ENCODE measurements around the gene SRP9. TPM values are rescaled to one million over a fixed set of nuclear protein-coding genes. Genes with fewer than 3 reads are reported as not detected.

Gene SRP9
- total and polyA plus RNA-seq, 10 of the 15 experiments (the other 5 are each of a cell fraction or from before 2014, with no cell fraction given) = 248 to 1,200 (median 514) TPM

- TF ChIP-seq, protein P1, sequence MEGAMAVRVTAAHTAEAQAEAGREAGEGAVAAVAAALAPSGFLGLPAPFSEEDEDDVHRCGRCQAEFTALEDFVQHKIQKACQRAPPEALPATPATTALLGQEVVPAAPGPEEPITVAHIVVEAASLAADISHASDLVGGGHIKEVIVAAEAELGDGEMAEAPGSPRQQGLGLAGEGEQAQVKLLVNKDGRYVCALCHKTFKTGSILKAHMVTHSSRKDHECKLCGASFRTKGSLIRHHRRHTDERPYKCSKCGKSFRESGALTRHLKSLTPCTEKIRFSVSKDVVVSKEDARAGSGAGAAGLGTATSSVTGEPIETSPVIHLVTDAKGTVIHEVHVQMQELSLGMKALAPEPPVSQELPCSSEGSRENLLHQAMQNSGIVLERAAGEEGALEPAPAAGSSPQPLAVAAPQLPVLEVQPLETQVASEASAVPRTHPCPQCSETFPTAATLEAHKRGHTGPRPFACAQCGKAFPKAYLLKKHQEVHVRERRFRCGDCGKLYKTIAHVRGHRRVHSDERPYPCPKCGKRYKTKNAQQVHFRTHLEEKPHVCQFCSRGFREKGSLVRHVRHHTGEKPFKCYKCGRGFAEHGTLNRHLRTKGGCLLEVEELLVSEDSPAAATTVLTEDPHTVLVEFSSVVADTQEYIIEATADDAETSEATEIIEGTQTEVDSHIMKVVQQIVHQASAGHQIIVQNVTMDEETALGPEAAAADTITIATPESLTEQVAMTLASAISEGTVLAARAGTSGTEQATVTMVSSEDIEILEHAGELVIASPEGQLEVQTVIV (IDR thresholded peaks at IDR 0.05; ENCODE audit: borderline replicate concordance, partially characterized antibody) = no peak
- TF ChIP-seq YBX1 (IDR thresholded peaks at IDR 0.05) (no peak), IKZF1 (conservative IDR thresholded peaks at IDR 0.05) (no peak), BCL11A (IDR thresholded peaks at IDR 0.05; ENCODE audit: low read depth, low read length) (no peak), ZNF24 (IDR thresholded peaks at IDR 0.05) (no peak), EED (IDR thresholded peaks at IDR 0.05; ENCODE audit: low read depth) (no peak), CHD4 (IDR thresholded peaks at IDR 0.05) (no peak), TCF7 (IDR thresholded peaks at IDR 0.05; ENCODE audit: borderline replicate concordance) (no peak), NFXL1 (IDR thresholded peaks at IDR 0.05; ENCODE audit: borderline replicate concordance) (no peak)
Observed at GRCh38 chr1:225762002-225762441, 15.6 kb upstream of the SRP9 start (continued).

GRCh38 chr1:225762444-225762843 lies 15.2 kb upstream of the SRP9 start:
- Histone ChIP-seq H3K4me2 (ENCODE audit: control insufficient read depth, insufficient read depth) (no peak overlapping the region), H3K36me3 (ENCODE audit: control insufficient read depth in 2 of 2, insufficient read depth in 2 of 2, low read length in 1 of 2) (no peaks in the 10 kb centered on the region), H3K9ac (ENCODE audit: control insufficient read depth, insufficient read depth, low read length) (no peak overlapping the region), H3K9me3 (replicated peaks; ENCODE audit: control insufficient read depth, insufficient read depth, low read length) (no peaks in the 10 kb centered on the region), H4K20me1 (ENCODE audit: control insufficient read depth, insufficient read depth) (no peaks in the 10 kb centered on the region), H3K27ac (ENCODE audit: control insufficient read depth, insufficient read depth) (no peak overlapping the region), H3K4me3 (no peak overlapping the region), H3K79me2 (ENCODE audit: control insufficient read depth, insufficient read depth, low read length) (no peaks in the 10 kb centered on the region), H3K4me1 (ENCODE audit: control insufficient read depth, insufficient read depth, low read length) (peaks cover 9% of the 10 kb centered on the region), H2AFZ (ENCODE audit: control insufficient read depth, low read depth, low read length) (no peak overlapping the region), H3K27me3 (replicated peaks in 1 of 2; ENCODE audit: control insufficient read depth in 2 of 2, insufficient read depth in 2 of 2, low read length in 1 of 2) (no peaks in the 10 kb centered on the region; a peak in 1 of 4 replicates)
- in situ Hi-C loops (cut with MboI) = no loop called here
- ChIA-PET POLR2A (no interaction called here), CTCF (interaction anchor here (8.4 kb wide), 1 partner anchor 15 kb away, joined by 57 read pairs; the partner anchor contains the start of gene SRP9), SMC1A (ENCODE audit: uncharacterized antibody, unreplicated experiment) (interaction anchor here (1.0 to 1.3 kb wide), 2 partner anchors 10 to 17 kb away, joined by 3 read pairs; no protein-coding TSS in a partner anchor), RAD21 (ENCODE audit: unreplicated experiment) (no interaction called here)
- WGBS (ENCODE audit: insufficient coverage, insufficient replicate concordance, low lambda C conversion rate, missing lambda C conversion rate) = 4% methylated on average over 5 of the region's 5 CpGs
- intact Hi-C loops (cut with micrococcal nuclease; ENCODE audit: unreplicated experiment) = loop anchor here (5.0 kb wide), 1 partner anchor 255 kb away; no protein-coding TSS in a partner anchor
- no peak for FAIRE-seq
- DNase-seq (ENCODE audit: low read depth, low spot score) = no peak
- BruUV-seq (replicated peaks) = no TSS peak
- no peak for ATAC-seq
- TF ChIP-seq RELA (IDR thresholded peaks at IDR 0.05; ENCODE audit: borderline replicate concordance, partially characterized antibody) = no peak
- no peak for TF ChIP-seq USF2 (IDR thresholded peaks at IDR 0.05; ENCODE audit: borderline replicate concordance, low read depth, low read length)
- no peak for TF ChIP-seq RFX5 (IDR thresholded peaks at IDR 0.05; ENCODE audit: low read depth, low read length)
- TF ChIP-seq BCLAF1 (IDR thresholded peaks at IDR 0.05) = no peak
- TF ChIP-seq ZNF274 (IDR thresholded peaks at IDR 0.05; ENCODE audit: insufficient read depth, insufficient read length) = no peak
- no peak for TF ChIP-seq LARP7 (IDR thresholded peaks at IDR 0.05)
- no peak for TF ChIP-seq ZNF207 (IDR thresholded peaks at IDR 0.05; ENCODE audit: borderline replicate concordance)
- TF ChIP-seq TAF1 (IDR thresholded peaks at IDR 0.05; ENCODE audit: borderline replicate concordance, low read depth, low read length) = no peak
- no peak for TF ChIP-seq MYB (IDR thresholded peaks at IDR 0.05; ENCODE audit: borderline replicate concordance, low read depth, low read length)
- TF ChIP-seq ZNF384 (IDR thresholded peaks at IDR 0.05; ENCODE audit: borderline replicate concordance, low read depth, low read length) = no peak
- no peak for TF ChIP-seq GABPA (IDR thresholded peaks at IDR 0.05; ENCODE audit: low read depth)
